ENCODE measurements around the gene GTF2IRD2.
"Not testable (repeated sequence)": the region's sequence is repeated elsewhere in the genome, so short reads cannot be mapped to it uniquely, and the experiment has no call there.

The GTF2IRD2 gene

GRCh38 chr7:74773760-74774750 is 77.3 kb downstream of the GTF2IRD2 start, which contains the start of gene NCF1:
TSS of gene NCF1 (plus strand) at chr7:74774011. CDS start at chr7:74774032, 21 bp downstream.
- not testable (repeated sequence) for H3K4me3 ChIP-seq (ENCODE audit: low read depth, low read length); H3K9ac ChIP-seq (ENCODE audit: low read depth, low read length); H3K9me3 ChIP-seq (ENCODE audit: control insufficient read depth, insufficient read depth, low read length); H3K27me3 ChIP-seq (ENCODE audit: control insufficient read depth, insufficient read depth, low read length); H3K4me1 ChIP-seq (ENCODE audit: control insufficient read depth, insufficient read depth, low read length); H3K36me3 ChIP-seq (ENCODE audit: control insufficient read depth, insufficient read depth, low read length)

GRCh38 chr7:74772093-74772492 is 79.3 kb downstream of the GTF2IRD2 start:
- H3K36me3 ChIP-seq (ENCODE audit: control insufficient read depth, insufficient read depth, low read length); H3K4me1 ChIP-seq (ENCODE audit: control insufficient read depth, insufficient read depth, low read length); H3K9ac ChIP-seq (ENCODE audit: low read depth, low read length); H3K27me3 ChIP-seq (ENCODE audit: control insufficient read depth, insufficient read depth, low read length); H3K4me3 ChIP-seq (ENCODE audit: low read depth, low read length); H3K9me3 ChIP-seq (ENCODE audit: control insufficient read depth, insufficient read depth, low read length): not testable (repeated sequence)

GRCh38 chr7:74770062-74770461 is 81.3 kb downstream of the GTF2IRD2 start:
- not testable (repeated sequence) for H3K27me3 ChIP-seq (ENCODE audit: control insufficient read depth, insufficient read depth, low read length); H3K9me3 ChIP-seq (ENCODE audit: control insufficient read depth, insufficient read depth, low read length); H3K9ac ChIP-seq (ENCODE audit: low read depth, low read length); H3K4me1 ChIP-seq (ENCODE audit: control insufficient read depth, insufficient read depth, low read length); H3K4me3 ChIP-seq (ENCODE audit: low read depth, low read length); H3K36me3 ChIP-seq (ENCODE audit: control insufficient read depth, insufficient read depth, low read length)

- not testable (repeated sequence) for H3K27me3 ChIP-seq (ENCODE audit: control insufficient read depth, insufficient read depth, low read length); H3K9ac ChIP-seq (ENCODE audit: low read depth, low read length); H3K9me3 ChIP-seq (ENCODE audit: control insufficient read depth, insufficient read depth, low read length); H3K4me3 ChIP-seq (ENCODE audit: low read depth, low read length); H3K36me3 ChIP-seq (ENCODE audit: control insufficient read depth, insufficient read depth, low read length); H3K4me1 ChIP-seq (ENCODE audit: control insufficient read depth, insufficient read depth, low read length)
Observed at GRCh38 chr7:74766991-74767390, 84.4 kb downstream of the GTF2IRD2 start.

GRCh38 chr7:74766509-74766908 is 84.9 kb downstream of the GTF2IRD2 start:
- not testable (repeated sequence) for H3K9me3 ChIP-seq (ENCODE audit: control insufficient read depth, insufficient read depth, low read length); H3K27me3 ChIP-seq (ENCODE audit: control insufficient read depth, insufficient read depth, low read length)

GRCh38 chr7:74765205-74765918 is 86.0 kb downstream of the GTF2IRD2 start:
- H3K4me1 ChIP-seq (ENCODE audit: control insufficient read depth, insufficient read depth, low read length); H3K4me3 ChIP-seq (ENCODE audit: low read depth, low read length); H3K9ac ChIP-seq (ENCODE audit: low read depth, low read length); H3K9me3 ChIP-seq (ENCODE audit: control insufficient read depth, insufficient read depth, low read length); H3K27me3 ChIP-seq (ENCODE audit: control insufficient read depth, insufficient read depth, low read length); H3K36me3 ChIP-seq (ENCODE audit: control insufficient read depth, insufficient read depth, low read length): not testable (repeated sequence)

More at GRCh38 chr7:74766509-74766908, 84.9 kb downstream of the GTF2IRD2 start:
- H3K36me3 ChIP-seq (ENCODE audit: control insufficient read depth, insufficient read depth, low read length); H3K4me3 ChIP-seq (ENCODE audit: low read depth, low read length); H3K4me1 ChIP-seq (ENCODE audit: control insufficient read depth, insufficient read depth, low read length); H3K9ac ChIP-seq (ENCODE audit: low read depth, low read length): not testable (repeated sequence)

- H3K9me3 ChIP-seq (ENCODE audit: control insufficient read depth, insufficient read depth, low read length); H3K27me3 ChIP-seq (ENCODE audit: control insufficient read depth, insufficient read depth, low read length); H3K36me3 ChIP-seq (ENCODE audit: control insufficient read depth, insufficient read depth, low read length); H3K4me1 ChIP-seq (ENCODE audit: control insufficient read depth, insufficient read depth, low read length); H3K9ac ChIP-seq (ENCODE audit: low read depth, low read length); H3K4me3 ChIP-seq (ENCODE audit: low read depth, low read length): not testable (repeated sequence)
Observed at GRCh38 chr7:74758982-74759381, 92.4 kb downstream of the GTF2IRD2 start.

GRCh38 chr7:74758268-74758667 is 93.1 kb downstream of the GTF2IRD2 start:
- H3K36me3 ChIP-seq (ENCODE audit: control insufficient read depth, insufficient read depth, low read length); H3K27me3 ChIP-seq (ENCODE audit: control insufficient read depth, insufficient read depth, low read length); H3K4me3 ChIP-seq (ENCODE audit: low read depth, low read length); H3K9me3 ChIP-seq (ENCODE audit: control insufficient read depth, insufficient read depth, low read length); H3K4me1 ChIP-seq (ENCODE audit: control insufficient read depth, insufficient read depth, low read length); H3K9ac ChIP-seq (ENCODE audit: low read depth, low read length): not testable (repeated sequence)

GRCh38 chr7:74756673-74757072 is 94.7 kb downstream of the GTF2IRD2 start:
- H3K4me3 ChIP-seq (ENCODE audit: low read depth, low read length); H3K9ac ChIP-seq (ENCODE audit: low read depth, low read length); H3K4me1 ChIP-seq (ENCODE audit: control insufficient read depth, insufficient read depth, low read length); H3K27me3 ChIP-seq (ENCODE audit: control insufficient read depth, insufficient read depth, low read length); H3K36me3 ChIP-seq (ENCODE audit: control insufficient read depth, insufficient read depth, low read length); H3K9me3 ChIP-seq (ENCODE audit: control insufficient read depth, insufficient read depth, low read length): not testable (repeated sequence)

GRCh38 chr7:74753921-74754482 is 97.4 kb downstream of the GTF2IRD2 start:
- not testable (repeated sequence) for H3K9ac ChIP-seq (ENCODE audit: low read depth, low read length); H3K27me3 ChIP-seq (ENCODE audit: control insufficient read depth, insufficient read depth, low read length); H3K4me3 ChIP-seq (ENCODE audit: low read depth, low read length); H3K4me1 ChIP-seq (ENCODE audit: control insufficient read depth, insufficient read depth, low read length); H3K9me3 ChIP-seq (ENCODE audit: control insufficient read depth, insufficient read depth, low read length); H3K36me3 ChIP-seq (ENCODE audit: control insufficient read depth, insufficient read depth, low read length)
